B cell (primary cell): ENCODE results near the gene HES4.

Experiments used
- CTCF ChIP-seq: fragments of 200-600 bp; IDR thresholded peaks from one replicate; pipeline ENCODE4 v1.8.0; 2022; ENCODE audit warnings: antibody characterized with exemption, mild to moderate bottlenecking
- EZH2 ChIP-seq: IDR thresholded peaks from 2 replicates; pipeline ENCODE4 v1.6.1; 2012; ENCODE audit warnings: borderline replicate concordance, low read depth, mild to moderate bottlenecking, moderate library complexity, low read length; ENCODE audit not compliant: insufficient read depth, poor library complexity, severe bottlenecking

- TF ChIP-seq CTCF (no peak), EZH2 (peak; percentile 76)
These were observed 737 bp downstream of the HES4 start for GRCh38 chr1:998995-999724.
